AG10803 (cell line): Measurements from ENCODE around the gene DDX47.
"Not testable (repeated sequence)": the region's sequence is repeated elsewhere in the genome, so short reads cannot be mapped to it uniquely, and the experiment has no call there.

Experiments used
- DNase-seq: peaks from one replicate; pipeline ENCODE4 v3.0.0; 2010; ENCODE audit warnings: low read depth
- H3K4me3 ChIP-seq: 2 replicates; pipeline ENCODE4 v1.5.1; 2011; ENCODE audit warnings: mild to moderate bottlenecking, low read length, control low read depth
- TF ChIP-seq, protein P1 (sequence below): conservative IDR thresholded peaks from 2 replicates; pipeline ENCODE4 v1.5.1; 2011; ENCODE audit warnings: mild to moderate bottlenecking, low read length, control low read depth, inconsistent platforms

DDX47 gene

DNA sequence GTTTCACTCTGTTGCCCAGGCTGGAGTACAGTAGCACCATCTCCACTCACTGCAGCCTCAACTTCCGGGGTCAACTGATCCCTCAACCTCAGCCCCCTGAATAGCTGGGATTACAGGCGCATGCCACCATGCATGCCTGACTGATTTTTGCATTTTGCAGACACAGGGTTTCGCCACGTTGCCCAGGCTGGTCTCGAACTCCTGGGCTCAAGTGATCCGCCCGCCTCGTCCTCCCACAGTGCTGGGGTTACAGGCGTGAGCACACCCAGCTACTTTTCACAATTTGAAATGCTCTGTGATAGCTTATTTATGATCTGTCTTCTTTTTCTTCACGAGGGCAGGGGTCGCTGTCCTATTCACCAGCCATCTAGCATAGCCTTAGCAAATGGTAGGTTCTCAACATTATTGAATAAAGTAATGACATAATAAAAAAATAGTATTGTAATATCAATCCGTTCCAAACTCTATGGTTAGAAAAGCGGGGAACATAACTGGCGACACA, 477 bp upstream of the DDX47 start:
- no peak overlapping the region for H3K4me3 ChIP-seq
- TF ChIP-seq, protein P1, sequence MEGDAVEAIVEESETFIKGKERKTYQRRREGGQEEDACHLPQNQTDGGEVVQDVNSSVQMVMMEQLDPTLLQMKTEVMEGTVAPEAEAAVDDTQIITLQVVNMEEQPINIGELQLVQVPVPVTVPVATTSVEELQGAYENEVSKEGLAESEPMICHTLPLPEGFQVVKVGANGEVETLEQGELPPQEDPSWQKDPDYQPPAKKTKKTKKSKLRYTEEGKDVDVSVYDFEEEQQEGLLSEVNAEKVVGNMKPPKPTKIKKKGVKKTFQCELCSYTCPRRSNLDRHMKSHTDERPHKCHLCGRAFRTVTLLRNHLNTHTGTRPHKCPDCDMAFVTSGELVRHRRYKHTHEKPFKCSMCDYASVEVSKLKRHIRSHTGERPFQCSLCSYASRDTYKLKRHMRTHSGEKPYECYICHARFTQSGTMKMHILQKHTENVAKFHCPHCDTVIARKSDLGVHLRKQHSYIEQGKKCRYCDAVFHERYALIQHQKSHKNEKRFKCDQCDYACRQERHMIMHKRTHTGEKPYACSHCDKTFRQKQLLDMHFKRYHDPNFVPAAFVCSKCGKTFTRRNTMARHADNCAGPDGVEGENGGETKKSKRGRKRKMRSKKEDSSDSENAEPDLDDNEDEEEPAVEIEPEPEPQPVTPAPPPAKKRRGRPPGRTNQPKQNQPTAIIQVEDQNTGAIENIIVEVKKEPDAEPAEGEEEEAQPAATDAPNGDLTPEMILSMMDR = no peak
- no peak for DNase-seq

DNA sequence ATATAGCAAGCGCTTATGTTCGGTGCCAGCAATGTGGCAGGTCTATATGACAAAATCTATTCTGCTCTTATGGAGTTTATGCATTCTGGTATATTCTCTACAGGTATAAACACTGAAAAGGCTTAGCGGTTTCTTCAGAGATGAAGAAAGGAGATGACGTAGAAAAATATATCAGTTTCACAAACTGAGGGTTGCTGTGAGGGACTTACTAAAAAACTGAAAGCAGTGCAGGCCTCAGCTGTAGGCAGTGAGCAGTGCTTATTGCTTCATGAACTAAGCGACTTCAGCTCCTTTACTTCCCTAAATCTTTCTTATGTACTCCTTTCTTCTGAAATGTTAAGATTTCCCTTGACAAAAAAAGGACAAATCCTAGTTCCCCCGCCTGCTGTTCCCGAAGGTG, 4.5 kb downstream of the DDX47 start:
- TF ChIP-seq, protein P1 = no peak
- DNase-seq = no peak
- no peak overlapping the region for H3K4me3 ChIP-seq

DNA sequence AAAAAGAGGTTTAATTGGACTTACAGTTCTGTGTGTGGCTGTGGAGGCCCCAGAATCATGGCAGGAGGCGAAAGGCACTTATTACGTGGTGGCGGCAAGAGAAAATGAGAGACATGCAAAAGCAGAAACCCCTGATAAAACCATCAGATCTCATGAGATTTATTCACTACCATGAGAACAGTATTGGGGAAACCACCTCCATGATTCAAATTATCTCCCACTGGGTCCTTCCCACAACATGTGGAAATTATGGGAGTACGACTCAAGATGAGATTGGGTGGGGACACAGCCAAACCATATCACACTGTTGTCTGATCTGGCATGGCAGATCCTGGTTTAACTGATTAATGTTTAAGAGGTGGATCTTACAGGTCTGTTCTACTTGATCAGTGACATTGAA, 5.6 kb downstream of the DDX47 start:
- no peak overlapping the region for H3K4me3 ChIP-seq
- TF ChIP-seq, protein P1 = no peak
- no peak for DNase-seq

DNA sequence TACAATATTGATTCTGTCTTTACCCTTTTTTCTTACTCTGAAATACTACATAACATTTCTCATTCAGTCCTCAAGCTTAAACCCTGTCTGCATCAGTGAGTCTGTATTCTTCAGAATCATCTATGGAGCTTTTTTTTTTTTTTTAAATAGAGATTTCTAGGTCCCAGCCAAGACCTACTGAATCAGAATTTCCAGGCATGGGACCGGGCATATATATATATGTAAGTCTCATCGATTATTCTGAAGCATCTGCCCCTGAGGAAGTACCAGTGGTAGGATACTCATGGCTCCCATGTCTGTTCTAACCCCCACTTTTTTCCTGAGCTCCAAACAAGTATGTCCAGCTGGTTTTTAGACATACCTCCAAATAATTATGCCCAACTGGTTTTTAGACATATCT, 6.1 kb downstream of the DDX47 start:
- no peak for DNase-seq
- TF ChIP-seq, protein P1 = no peak
- H3K4me3 ChIP-seq = no peak overlapping the region

- TF ChIP-seq, protein P1 = peak; percentile 13
- DNase-seq = peak; percentile 98
- no peak overlapping the region for H3K4me3 ChIP-seq
These were observed 6.7 kb downstream of the DDX47 start for GRCh38 chr12:12819752-12820311.

DNA sequence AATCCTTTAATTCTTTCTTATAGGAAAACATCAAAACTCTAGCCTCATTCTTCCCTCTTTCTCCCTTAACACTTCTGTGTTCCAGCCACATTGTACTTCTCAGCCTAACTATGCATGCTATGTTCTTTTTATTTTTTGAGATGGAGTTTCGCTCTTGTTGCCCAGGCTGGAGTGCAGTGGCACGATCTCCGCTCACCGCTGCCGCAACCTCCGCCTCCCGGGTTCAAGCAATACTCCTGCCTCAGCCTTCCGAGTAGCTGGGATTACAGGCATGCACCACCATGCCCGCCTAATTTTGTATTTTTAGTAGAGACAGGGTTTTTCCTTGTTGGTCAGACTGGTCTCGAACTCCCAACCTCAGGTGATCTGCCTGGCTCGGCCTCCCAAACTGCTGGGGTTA, 7.2 kb downstream of the DDX47 start:
- H3K4me3 ChIP-seq, DNase-seq: not testable (repeated sequence)

GRCh38 chr12:12821975-12822374, 8.8 kb downstream of the DDX47 start:
- no peak overlapping the region for H3K4me3 ChIP-seq
- TF ChIP-seq, protein P1 = no peak
- no peak for DNase-seq

DNA sequence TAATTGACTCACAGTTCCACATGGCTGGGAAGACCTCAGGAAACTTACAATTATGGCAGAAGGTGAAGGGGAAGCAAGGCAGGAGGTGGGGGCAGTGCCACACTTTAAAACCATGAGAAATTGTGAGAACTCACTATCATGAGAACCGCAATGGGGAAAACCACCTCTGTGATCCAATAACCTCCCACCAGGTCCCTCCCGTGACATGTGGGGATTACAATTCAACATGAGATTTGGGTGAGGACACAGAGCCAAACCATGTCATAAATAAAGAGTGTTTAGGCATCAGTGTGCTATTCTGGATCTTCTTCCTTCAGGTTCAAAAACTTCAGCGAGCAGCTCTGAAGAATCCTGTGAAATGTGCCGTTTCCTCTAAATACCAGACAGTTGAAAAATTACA, 9.7 kb downstream of the DDX47 start:
- TF ChIP-seq, protein P1 = no peak
- no peak for DNase-seq
- no peak overlapping the region for H3K4me3 ChIP-seq
